Liver (tissue), 3 donors: ENCODE results near the gene ADCY2.

Source experiments
- FOXA1 ChIP-seq: IDR thresholded peaks from 2 replicates; pipeline ENCODE4 v1.6.1; 2016; ENCODE audit warnings: antibody characterized with exemption
- GABPA ChIP-seq, 2 donors: IDR thresholded peaks in 1 of 2; conservative IDR thresholded peaks in 1 of 2; 2 replicates each; pipeline ENCODE4 v1.6.1; 2016; ENCODE audit warnings: antibody characterized with exemption in 2 of 2, mild to moderate bottlenecking in 1 of 2, moderate library complexity in 1 of 2
- HNF4G ChIP-seq: IDR thresholded peaks from 2 replicates; pipeline ENCODE4 v1.6.1; 2016; ENCODE audit warnings: antibody characterized with exemption
- JUND ChIP-seq, 2 donors: IDR thresholded peaks; 2 replicates each; pipeline ENCODE4 v1.6.1; 2016; ENCODE audit warnings: antibody characterized with exemption in 2 of 2
- RAD21 ChIP-seq, 2 donors: IDR thresholded peaks; 2 replicates each; pipeline ENCODE4 v1.6.1; 2016; ENCODE audit warnings: antibody characterized with exemption in 2 of 2, mild to moderate bottlenecking in 2 of 2
- SP1 ChIP-seq: IDR thresholded peaks from 2 replicates; pipeline ENCODE4 v1.6.1; 2018; ENCODE audit warnings: antibody characterized with exemption, mild to moderate bottlenecking
- TAF1 ChIP-seq: conservative IDR thresholded peaks from 2 replicates; pipeline ENCODE4 v1.6.1; 2016; ENCODE audit warnings: antibody characterized with exemption, mild to moderate bottlenecking
- YY1 ChIP-seq: IDR thresholded peaks from 2 replicates; pipeline ENCODE4 v1.6.1; 2016; ENCODE audit warnings: antibody characterized with exemption, mild to moderate bottlenecking
- TF ChIP-seq, protein P1 (sequence below): fragments of 150-350 bp; IDR thresholded peaks from 2 replicates; pipeline ENCODE4 v1.5.1; 2017; ENCODE audit warnings: improper control_type of control experiment, low read depth, low read length; ENCODE audit not compliant: missing input control
- TF ChIP-seq, protein P2 (sequence below): IDR thresholded peaks from 2 replicates; pipeline ENCODE4 v1.6.1; 2016; ENCODE audit warnings: antibody characterized with exemption
- TF ChIP-seq, protein P3 (sequence below): IDR thresholded peaks from 2 replicates; pipeline ENCODE4 v1.6.1; 2016; ENCODE audit warnings: antibody characterized with exemption
- TF ChIP-seq, protein P4 (sequence below): IDR thresholded peaks from 2 replicates; pipeline ENCODE4 v1.6.1; 2016; ENCODE audit warnings: antibody characterized with exemption, mild to moderate bottlenecking
- donor health status: healthy.
- donor health status: healthy.

DNA sequence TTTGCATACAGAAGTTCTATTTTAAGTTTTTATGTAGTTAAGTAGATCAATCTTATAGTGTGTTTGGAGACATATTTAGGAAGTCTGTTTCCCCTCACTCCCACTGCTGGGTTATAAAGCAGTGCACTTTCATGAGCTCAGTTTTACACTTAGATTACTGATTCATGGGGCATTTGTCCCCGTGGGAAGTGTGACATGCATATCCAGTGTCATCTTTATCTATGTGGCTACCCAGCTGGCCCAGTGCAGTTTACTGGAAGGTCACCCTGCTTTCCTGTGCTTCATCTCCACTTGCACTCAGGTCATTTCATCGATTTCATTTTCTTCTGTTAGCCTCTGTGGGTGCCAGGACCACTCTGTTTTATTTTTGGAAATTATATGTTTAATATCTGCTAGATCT lies 49.1 kb downstream of the ADCY2 start:
- TF ChIP-seq, protein P1, sequence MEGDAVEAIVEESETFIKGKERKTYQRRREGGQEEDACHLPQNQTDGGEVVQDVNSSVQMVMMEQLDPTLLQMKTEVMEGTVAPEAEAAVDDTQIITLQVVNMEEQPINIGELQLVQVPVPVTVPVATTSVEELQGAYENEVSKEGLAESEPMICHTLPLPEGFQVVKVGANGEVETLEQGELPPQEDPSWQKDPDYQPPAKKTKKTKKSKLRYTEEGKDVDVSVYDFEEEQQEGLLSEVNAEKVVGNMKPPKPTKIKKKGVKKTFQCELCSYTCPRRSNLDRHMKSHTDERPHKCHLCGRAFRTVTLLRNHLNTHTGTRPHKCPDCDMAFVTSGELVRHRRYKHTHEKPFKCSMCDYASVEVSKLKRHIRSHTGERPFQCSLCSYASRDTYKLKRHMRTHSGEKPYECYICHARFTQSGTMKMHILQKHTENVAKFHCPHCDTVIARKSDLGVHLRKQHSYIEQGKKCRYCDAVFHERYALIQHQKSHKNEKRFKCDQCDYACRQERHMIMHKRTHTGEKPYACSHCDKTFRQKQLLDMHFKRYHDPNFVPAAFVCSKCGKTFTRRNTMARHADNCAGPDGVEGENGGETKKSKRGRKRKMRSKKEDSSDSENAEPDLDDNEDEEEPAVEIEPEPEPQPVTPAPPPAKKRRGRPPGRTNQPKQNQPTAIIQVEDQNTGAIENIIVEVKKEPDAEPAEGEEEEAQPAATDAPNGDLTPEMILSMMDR, result no peak
- TF ChIP-seq JUND (IDR thresholded peaks at IDR 0.05) (no peak), FOXA1 (no peak), HNF4G (no peak), RAD21 (IDR thresholded peaks at IDR 0.05) (no peak), SP1 (no peak), YY1 (no peak), GABPA (IDR thresholded peaks at IDR 0.05 in 1 of 2, conservative IDR thresholded peaks at IDR 0.05 in 1 of 2) (no peak), TAF1 (no peak)
- TF ChIP-seq, protein P2, sequence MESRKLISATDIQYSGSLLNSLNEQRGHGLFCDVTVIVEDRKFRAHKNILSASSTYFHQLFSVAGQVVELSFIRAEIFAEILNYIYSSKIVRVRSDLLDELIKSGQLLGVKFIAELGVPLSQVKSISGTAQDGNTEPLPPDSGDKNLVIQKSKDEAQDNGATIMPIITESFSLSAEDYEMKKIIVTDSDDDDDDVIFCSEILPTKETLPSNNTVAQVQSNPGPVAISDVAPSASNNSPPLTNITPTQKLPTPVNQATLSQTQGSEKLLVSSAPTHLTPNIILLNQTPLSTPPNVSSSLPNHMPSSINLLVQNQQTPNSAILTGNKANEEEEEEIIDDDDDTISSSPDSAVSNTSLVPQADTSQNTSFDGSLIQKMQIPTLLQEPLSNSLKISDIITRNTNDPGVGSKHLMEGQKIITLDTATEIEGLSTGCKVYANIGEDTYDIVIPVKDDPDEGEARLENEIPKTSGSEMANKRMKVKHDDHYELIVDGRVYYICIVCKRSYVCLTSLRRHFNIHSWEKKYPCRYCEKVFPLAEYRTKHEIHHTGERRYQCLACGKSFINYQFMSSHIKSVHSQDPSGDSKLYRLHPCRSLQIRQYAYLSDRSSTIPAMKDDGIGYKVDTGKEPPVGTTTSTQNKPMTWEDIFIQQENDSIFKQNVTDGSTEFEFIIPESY, result no peak
- TF ChIP-seq, protein P3, sequence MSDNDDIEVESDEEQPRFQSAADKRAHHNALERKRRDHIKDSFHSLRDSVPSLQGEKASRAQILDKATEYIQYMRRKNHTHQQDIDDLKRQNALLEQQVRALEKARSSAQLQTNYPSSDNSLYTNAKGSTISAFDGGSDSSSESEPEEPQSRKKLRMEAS, result no peak
- TF ChIP-seq, protein P4, sequence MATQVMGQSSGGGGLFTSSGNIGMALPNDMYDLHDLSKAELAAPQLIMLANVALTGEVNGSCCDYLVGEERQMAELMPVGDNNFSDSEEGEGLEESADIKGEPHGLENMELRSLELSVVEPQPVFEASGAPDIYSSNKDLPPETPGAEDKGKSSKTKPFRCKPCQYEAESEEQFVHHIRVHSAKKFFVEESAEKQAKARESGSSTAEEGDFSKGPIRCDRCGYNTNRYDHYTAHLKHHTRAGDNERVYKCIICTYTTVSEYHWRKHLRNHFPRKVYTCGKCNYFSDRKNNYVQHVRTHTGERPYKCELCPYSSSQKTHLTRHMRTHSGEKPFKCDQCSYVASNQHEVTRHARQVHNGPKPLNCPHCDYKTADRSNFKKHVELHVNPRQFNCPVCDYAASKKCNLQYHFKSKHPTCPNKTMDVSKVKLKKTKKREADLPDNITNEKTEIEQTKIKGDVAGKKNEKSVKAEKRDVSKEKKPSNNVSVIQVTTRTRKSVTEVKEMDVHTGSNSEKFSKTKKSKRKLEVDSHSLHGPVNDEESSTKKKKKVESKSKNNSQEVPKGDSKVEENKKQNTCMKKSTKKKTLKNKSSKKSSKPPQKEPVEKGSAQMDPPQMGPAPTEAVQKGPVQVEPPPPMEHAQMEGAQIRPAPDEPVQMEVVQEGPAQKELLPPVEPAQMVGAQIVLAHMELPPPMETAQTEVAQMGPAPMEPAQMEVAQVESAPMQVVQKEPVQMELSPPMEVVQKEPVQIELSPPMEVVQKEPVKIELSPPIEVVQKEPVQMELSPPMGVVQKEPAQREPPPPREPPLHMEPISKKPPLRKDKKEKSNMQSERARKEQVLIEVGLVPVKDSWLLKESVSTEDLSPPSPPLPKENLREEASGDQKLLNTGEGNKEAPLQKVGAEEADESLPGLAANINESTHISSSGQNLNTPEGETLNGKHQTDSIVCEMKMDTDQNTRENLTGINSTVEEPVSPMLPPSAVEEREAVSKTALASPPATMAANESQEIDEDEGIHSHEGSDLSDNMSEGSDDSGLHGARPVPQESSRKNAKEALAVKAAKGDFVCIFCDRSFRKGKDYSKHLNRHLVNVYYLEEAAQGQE, result no peak
